ENCODE data around the gene LGR4.
"Not testable (repeated sequence)": the region's sequence is repeated elsewhere in the genome, so short reads cannot be mapped to it uniquely, and the experiment has no call there.

The LGR4 gene

GRCh38 chr11:27458182-27458581 is 14.4 kb downstream of the LGR4 start:
- DNase-seq (ENCODE audit: low read depth) = no peak

GRCh38 chr11:27456795-27457329 is 15.7 kb downstream of the LGR4 start:
- DNase-seq (ENCODE audit: low read depth) = no peak

- DNase-seq (ENCODE audit: low read depth) = no peak
Measured at GRCh38 chr11:27456140-27456794, 16.3 kb downstream of the LGR4 start.

GRCh38 chr11:27455667-27456066 is 16.9 kb downstream of the LGR4 start:
- no peak for DNase-seq (ENCODE audit: low read depth)

GRCh38 chr11:27453701-27454100 is 18.9 kb downstream of the LGR4 start:
- DNase-seq (ENCODE audit: low read depth) = no peak

- DNase-seq (ENCODE audit: low read depth) = no peak
Measured at GRCh38 chr11:27452147-27452546, 20.4 kb downstream of the LGR4 start.

- DNase-seq (ENCODE audit: low read depth) = no peak
Measured at GRCh38 chr11:27451244-27451965, 21.2 kb downstream of the LGR4 start.

GRCh38 chr11:27448184-27448540 is 24.4 kb downstream of the LGR4 start:
- DNase-seq (ENCODE audit: low read depth) = not testable (repeated sequence)

- no peak for DNase-seq (ENCODE audit: low read depth)
Measured at GRCh38 chr11:27447288-27448183, 25.1 kb downstream of the LGR4 start.

- no peak for DNase-seq (ENCODE audit: low read depth)
Measured at GRCh38 chr11:27445625-27446024, 27.0 kb downstream of the LGR4 start.

- DNase-seq (ENCODE audit: low read depth) = no peak
Measured at GRCh38 chr11:27444801-27445215, 27.8 kb downstream of the LGR4 start.

- no peak for DNase-seq (ENCODE audit: low read depth)
Measured at GRCh38 chr11:27443746-27444507, 28.7 kb downstream of the LGR4 start.

- DNase-seq (ENCODE audit: low read depth) = no peak
Measured at GRCh38 chr11:27443227-27443626, 29.4 kb downstream of the LGR4 start.

GRCh38 chr11:27440090-27440489 is 32.5 kb downstream of the LGR4 start:
- DNase-seq (ENCODE audit: low read depth) = no peak

- no peak for DNase-seq (ENCODE audit: low read depth)
Measured at GRCh38 chr11:27438595-27438981, 34.0 kb downstream of the LGR4 start.

GRCh38 chr11:27437829-27438594 is 34.6 kb downstream of the LGR4 start:
- no peak for DNase-seq (ENCODE audit: low read depth)

- no peak for DNase-seq (ENCODE audit: low read depth)
Measured at GRCh38 chr11:27436916-27437315, 35.7 kb downstream of the LGR4 start.

- no peak for DNase-seq (ENCODE audit: low read depth)
Measured at GRCh38 chr11:27433742-27434141, 38.8 kb downstream of the LGR4 start.

GRCh38 chr11:27431808-27432207 is 40.8 kb downstream of the LGR4 start:
- no peak for DNase-seq (ENCODE audit: low read depth)

- no peak for DNase-seq (ENCODE audit: low read depth)
Measured at GRCh38 chr11:27429761-27430393, 42.7 kb downstream of the LGR4 start.

Measured in stimulated activated CD8-positive, alpha-beta memory T cell treated with anti-CD3 and anti-CD28 coated beads, Interleukin-12 subunit alpha, Interleukin-12 subunit beta, amount 100 ng/mL, for 1 hour (primary cell).